NT2/D1 (cell line): ENCODE data around the gene PDSS2.

Experiments
- DNase-seq: peaks from one replicate; pipeline ENCODE4 v3.0.0-alpha.2; 2011; ENCODE audit warnings: low read depth, low spot score
- H3K27me3 ChIP-seq: 2 replicates; pipeline ENCODE4 v1.6.0; 2011; ENCODE audit warnings: mild to moderate bottlenecking; ENCODE audit not compliant: insufficient read length, insufficient read depth
- H3K36me3 ChIP-seq: 2 replicates; pipeline ENCODE4 v1.6.1; 2011; ENCODE audit warnings: mild to moderate bottlenecking, low read length, mixed read lengths; ENCODE audit not compliant: insufficient read depth, insufficient read length
- H3K4me1 ChIP-seq: 2 replicates; pipeline ENCODE4 v1.5.1; 2011; ENCODE audit not compliant: insufficient read depth, insufficient read length
- H3K4me3 ChIP-seq: 2 replicates; pipeline ENCODE4 v1.5.1; 2011; ENCODE audit warnings: low read depth; ENCODE audit not compliant: insufficient read length
- H3K9ac ChIP-seq: 2 replicates; pipeline ENCODE4 v1.6.0; 2011; ENCODE audit warnings: low read depth; ENCODE audit not compliant: insufficient read length
- H3K9me3 ChIP-seq: 2 replicates; pipeline ENCODE4 v1.5.1; 2011; ENCODE audit warnings: mild to moderate bottlenecking, low read length; ENCODE audit not compliant: insufficient read depth
- SUZ12 ChIP-seq: IDR thresholded peaks from 2 replicates; pipeline ENCODE4 v1.6.1; 2011; ENCODE audit not compliant: insufficient read length, insufficient read depth; ENCODE audit errors: extremely low read depth
- YY1 ChIP-seq: IDR thresholded peaks from 2 replicates; pipeline ENCODE4 v1.6.1; 2011; ENCODE audit not compliant: insufficient read length, insufficient read depth
- ZNF274 ChIP-seq: IDR thresholded peaks from 2 replicates; pipeline ENCODE4 v1.6.1; 2011; ENCODE audit warnings: mild to moderate bottlenecking, low read depth, low read length

Gene PDSS2

GRCh38 chr6:107228754-107229153 lies 230.6 kb downstream of the PDSS2 start:
- Histone ChIP-seq H3K36me3 (no peaks in the 10 kb centered on the region), H3K4me1 (no peaks in the 10 kb centered on the region), H3K9me3 (no peaks in the 10 kb centered on the region), H3K4me3 (no peak overlapping the region), H3K27me3 (no peaks in the 10 kb centered on the region), H3K9ac (no peak overlapping the region)
- no peak for DNase-seq
- no peak for TF ChIP-seq YY1
- no peak for TF ChIP-seq SUZ12
- no peak for TF ChIP-seq ZNF274

GRCh38 chr6:107221519-107221918 lies 237.8 kb downstream of the PDSS2 start:
- Histone ChIP-seq H3K4me3 (no peak overlapping the region), H3K27me3 (no peaks in the 10 kb centered on the region), H3K9me3 (no peaks in the 10 kb centered on the region), H3K4me1 (no peaks in the 10 kb centered on the region), H3K9ac (no peak overlapping the region), H3K36me3 (no peaks in the 10 kb centered on the region)
- TF ChIP-seq SUZ12 = no peak
- TF ChIP-seq ZNF274 = no peak
- no peak for TF ChIP-seq YY1
- no peak for DNase-seq

- no peaks in the 10 kb centered on the region for H3K9me3 ChIP-seq
- no peak for DNase-seq
- no peak overlapping the region for H3K9ac ChIP-seq
- no peaks in the 10 kb centered on the region for H3K27me3 ChIP-seq
- no peak for TF ChIP-seq ZNF274
- no peak for TF ChIP-seq YY1
- TF ChIP-seq SUZ12 = no peak
- no peaks in the 10 kb centered on the region for H3K36me3 ChIP-seq
- no peak overlapping the region for H3K4me3 ChIP-seq
- H3K4me1 ChIP-seq = no peaks in the 10 kb centered on the region
Observed at GRCh38 chr6:107219851-107220250, 239.5 kb downstream of the PDSS2 start.

GRCh38 chr6:107218142-107218541 lies 241.2 kb downstream of the PDSS2 start:
- Histone ChIP-seq H3K36me3 (no peaks in the 10 kb centered on the region), H3K9ac (no peak overlapping the region), H3K4me3 (no peak overlapping the region), H3K27me3 (no peaks in the 10 kb centered on the region), H3K4me1 (no peaks in the 10 kb centered on the region), H3K9me3 (no peaks in the 10 kb centered on the region)
- DNase-seq = no peak
- no peak for TF ChIP-seq ZNF274
- TF ChIP-seq YY1 = no peak
- TF ChIP-seq SUZ12 = no peak

- Histone ChIP-seq H3K27me3 (no peaks in the 10 kb centered on the region), H3K36me3 (no peaks in the 10 kb centered on the region), H3K9ac (no peak overlapping the region), H3K9me3 (no peaks in the 10 kb centered on the region), H3K4me3 (no peak overlapping the region), H3K4me1 (no peaks in the 10 kb centered on the region)
- TF ChIP-seq ZNF274 (no peak), YY1 (no peak), SUZ12 (no peak)
- no peak for DNase-seq
Observed at GRCh38 chr6:107217248-107217647, 242.1 kb downstream of the PDSS2 start.

- Histone ChIP-seq H3K4me3 (no peak overlapping the region), H3K27me3 (no peaks in the 10 kb centered on the region), H3K9ac (no peak overlapping the region), H3K9me3 (no peaks in the 10 kb centered on the region), H3K36me3 (no peaks in the 10 kb centered on the region), H3K4me1 (no peaks in the 10 kb centered on the region)
- DNase-seq = no peak
- TF ChIP-seq ZNF274 (no peak), YY1 (no peak), SUZ12 (no peak)
Observed at GRCh38 chr6:107216197-107216933, 243.0 kb downstream of the PDSS2 start.

GRCh38 chr6:107215334-107215733 lies 244.0 kb downstream of the PDSS2 start:
- Histone ChIP-seq H3K27me3 (no peaks in the 10 kb centered on the region), H3K4me1 (no peaks in the 10 kb centered on the region), H3K4me3 (no peak overlapping the region), H3K36me3 (no peaks in the 10 kb centered on the region), H3K9me3 (no peaks in the 10 kb centered on the region), H3K9ac (no peak overlapping the region)
- DNase-seq = no peak
- TF ChIP-seq ZNF274 (no peak), YY1 (no peak), SUZ12 (no peak)
